NCI-H2107 treated with DMSO at 0.1 percent for 48 hours (cell line): ENCODE results near the gene DGKE.

Experiments
- DNase-seq: peaks from one replicate; lab custom pipeline; 2025; ENCODE audit not compliant: unreplicated experiment; lab: John Stamatoyannopoulos, UW

Gene DGKE

DNA sequence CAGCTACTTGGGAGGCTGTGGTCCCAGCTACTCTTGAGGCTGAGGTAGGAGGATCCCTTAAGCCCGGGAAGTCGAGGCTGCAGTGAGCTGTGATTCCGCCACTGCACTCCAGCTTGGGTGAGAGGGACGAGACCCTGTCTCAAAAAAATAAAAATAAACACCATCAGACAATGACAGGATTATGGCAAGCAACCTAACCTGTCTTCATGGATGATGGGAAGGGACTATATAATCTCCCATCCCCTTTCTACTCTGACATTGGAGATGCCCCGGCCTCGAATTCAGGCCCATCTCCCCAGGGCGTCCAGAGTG is 79.0 kb downstream of the DGKE start:
- DNase-seq: no peak

DNA sequence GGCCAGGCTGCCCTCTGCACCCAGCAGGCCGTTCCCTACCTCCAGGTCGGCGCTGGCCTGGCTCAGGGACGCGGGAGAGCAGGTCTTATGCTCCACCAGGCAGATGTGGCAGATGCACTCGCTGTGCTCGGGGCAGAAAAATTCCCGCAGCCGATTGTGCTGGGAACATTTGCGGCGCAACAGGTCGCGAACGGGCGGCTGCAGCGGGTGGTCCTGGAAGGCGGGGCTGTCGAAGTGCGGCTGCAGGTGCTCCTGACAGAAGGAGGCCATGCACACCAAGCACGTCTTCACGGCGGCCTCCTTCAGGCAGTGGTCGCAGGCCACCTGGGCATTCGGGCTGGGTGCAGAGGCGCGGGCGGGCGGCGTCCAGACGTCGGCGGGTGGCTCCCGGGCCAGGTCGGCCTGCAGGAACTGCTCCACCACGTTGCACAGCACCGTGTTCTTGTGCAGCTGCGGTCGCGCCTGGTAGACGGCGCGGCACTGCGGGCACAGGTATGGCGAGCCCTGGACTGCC is 79.5 kb downstream of the DGKE start:
- no peak for DNase-seq

DNA sequence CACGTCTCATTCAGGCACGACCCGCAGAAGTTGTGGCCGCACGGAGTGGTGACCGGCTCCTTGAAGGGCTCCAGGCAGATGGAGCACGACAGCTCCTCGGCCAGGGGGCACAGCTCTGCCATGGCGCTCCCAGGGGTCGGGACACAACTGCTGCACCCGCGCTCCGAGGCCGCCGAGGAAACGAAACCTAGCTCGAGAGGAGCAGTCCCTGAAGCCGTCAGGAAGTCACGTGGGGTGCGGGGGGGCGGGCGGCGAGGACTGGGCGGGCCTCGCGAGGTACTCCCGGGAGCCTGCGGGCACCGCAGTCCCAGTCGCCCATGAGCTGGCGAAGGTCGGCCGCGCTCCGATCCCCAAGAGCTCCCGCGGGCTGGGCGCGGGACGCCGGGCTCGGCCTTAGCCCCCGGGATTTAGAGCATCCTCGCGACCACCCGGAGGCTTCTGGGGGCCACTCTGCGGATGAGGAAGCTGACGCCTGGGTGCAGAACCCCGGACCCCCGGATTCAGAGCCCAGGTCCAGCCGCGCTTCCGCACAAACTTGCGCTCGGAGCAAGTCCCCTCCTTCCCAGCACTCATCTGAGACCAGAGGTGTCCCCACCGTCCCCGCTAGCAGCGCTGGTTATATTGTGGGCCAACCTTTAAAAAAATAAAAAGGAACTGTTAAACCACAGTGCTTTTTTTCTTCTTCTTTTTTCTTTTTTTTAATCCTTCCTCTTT is 80.1 kb downstream of the DGKE start, which contains the start of gene TRIM25:
TSS of gene TRIM25 (minus strand) at position 183 of the 714 bp plus-strand sequence. CDS start at position 122, 61 bp downstream.
- DNase-seq: peak; percentile 78

DNA sequence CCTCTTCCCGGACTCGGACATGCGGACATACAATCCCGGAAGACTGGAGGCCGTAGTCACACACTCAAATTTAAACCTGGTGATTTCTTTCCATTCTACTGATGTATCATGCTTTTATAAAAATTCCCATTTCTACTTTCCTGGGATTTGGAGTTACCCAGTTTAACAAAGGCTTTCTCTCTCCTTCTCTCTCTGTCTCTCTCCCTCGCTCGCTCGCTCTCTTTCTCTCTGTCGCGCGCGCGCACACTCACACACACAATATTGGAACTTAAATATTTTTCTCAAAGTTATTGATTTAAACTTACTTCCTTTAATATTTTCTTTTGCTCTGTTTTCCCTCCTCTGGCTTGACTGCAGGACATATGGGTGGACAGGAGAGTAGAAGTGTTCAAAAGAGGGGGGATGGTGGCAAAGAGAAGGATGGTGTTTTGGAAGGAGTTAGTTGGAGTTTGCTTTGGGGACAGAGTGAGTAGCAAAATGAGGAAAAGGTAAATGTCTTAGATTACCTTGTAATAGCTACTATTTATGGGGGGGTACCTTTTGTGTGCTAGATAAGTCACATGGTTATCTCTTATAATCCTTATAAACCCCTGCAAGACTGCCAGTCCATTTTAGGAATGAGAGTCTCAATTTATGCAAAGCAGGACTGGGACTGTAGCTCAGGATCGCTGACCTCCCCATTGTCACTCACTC is 80.8 kb downstream of the DGKE start:
- DNase-seq: peak; percentile 9

DNA sequence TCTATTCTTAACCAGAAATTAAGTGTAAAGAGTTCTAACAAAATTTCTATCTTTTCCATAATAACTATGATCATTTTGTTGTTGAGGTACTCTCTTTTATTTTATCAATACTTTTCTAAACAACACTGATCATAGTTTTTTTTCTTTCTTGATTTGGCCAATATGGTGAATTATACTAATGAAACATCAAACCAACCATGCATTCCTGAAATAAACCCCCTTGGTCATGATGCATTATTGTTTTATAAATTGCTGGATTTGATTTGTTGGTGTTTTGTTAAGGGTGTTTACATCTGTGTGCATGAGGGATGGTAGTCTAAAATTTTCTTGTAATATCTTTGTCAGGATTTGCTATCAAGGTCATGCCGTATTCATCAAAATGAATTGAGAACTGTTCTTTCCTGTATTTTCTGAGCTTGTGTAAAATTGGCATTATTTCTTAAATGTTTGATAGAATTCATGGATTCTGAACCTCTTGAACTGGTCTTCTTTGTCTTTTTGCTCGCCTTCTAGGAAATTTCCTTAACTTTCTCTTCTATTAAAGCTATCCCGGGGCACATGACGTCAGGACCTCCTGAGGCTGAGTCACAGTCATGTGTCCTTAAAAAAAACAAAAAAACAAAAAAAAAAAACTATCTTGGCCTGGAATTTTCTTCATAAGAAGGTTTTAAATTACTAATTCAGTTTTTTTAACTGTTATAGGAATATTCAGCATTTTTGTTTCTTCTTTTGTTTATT is 83.8 kb downstream of the DGKE start:
- no peak for DNase-seq

DNA sequence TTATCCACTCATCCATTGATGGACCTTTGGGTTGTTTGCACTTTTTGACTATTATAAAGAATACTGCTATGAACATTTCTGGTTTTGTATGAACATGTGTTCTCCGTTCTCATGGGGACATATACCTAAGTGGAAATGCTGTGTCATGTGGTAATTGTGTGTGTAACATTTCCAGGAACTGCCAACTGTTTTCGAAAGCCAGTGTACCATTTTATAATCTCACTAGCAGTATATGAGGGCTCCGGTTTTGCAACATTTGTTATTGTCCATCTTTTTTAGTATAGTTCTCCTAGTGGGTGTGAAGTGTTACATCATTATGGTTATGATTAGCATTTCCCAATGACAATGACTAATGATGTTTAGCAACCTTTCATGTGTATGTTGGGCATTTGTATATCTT is 85.0 kb downstream of the DGKE start:
- no peak for DNase-seq
